HEK293 (cell line): ENCODE data around the gene CDH26.

Source experiments
- GLIS1 ChIP-seq: fragments of 450-650 bp; formaldehyde crosslinking; IDR thresholded peaks from 2 replicates; pipeline ENCODE4 v1.5.1; 2016; ENCODE audit warnings: missing biosample characterization, missing genetic modification characterization
- KLF16 ChIP-seq: fragments of 450-650 bp; formaldehyde crosslinking; IDR thresholded peaks from 2 replicates; pipeline ENCODE4 v1.5.1; 2017; ENCODE audit warnings: missing biosample characterization, missing genetic modification characterization
- OVOL3 ChIP-seq: fragments of 450-650 bp; formaldehyde crosslinking; IDR thresholded peaks from 2 replicates; pipeline ENCODE4 v1.5.1; 2016; ENCODE audit warnings: missing biosample characterization, missing genetic modification characterization
- RBAK ChIP-seq: fragments of 450-650 bp; formaldehyde crosslinking; IDR thresholded peaks from 2 replicates; pipeline ENCODE4 v1.5.1; 2016; ENCODE audit warnings: missing biosample characterization, missing genetic modification characterization
- SCRT2 ChIP-seq: fragments of 450-650 bp; formaldehyde crosslinking; IDR thresholded peaks from 2 replicates; pipeline ENCODE4 v1.5.1; 2016; ENCODE audit warnings: missing biosample characterization, missing genetic modification characterization
- ZBTB1 ChIP-seq: fragments of 450-650 bp; formaldehyde crosslinking; IDR thresholded peaks from 2 replicates; pipeline ENCODE4 v1.5.1; 2016; ENCODE audit warnings: missing biosample characterization, missing genetic modification characterization
- ZBTB21 ChIP-seq: fragments of 450-650 bp; formaldehyde crosslinking; IDR thresholded peaks from 2 replicates; pipeline ENCODE4 v1.5.1; 2017; ENCODE audit warnings: missing biosample characterization, missing genetic modification characterization
- ZFP37 ChIP-seq: fragments of 450-650 bp; formaldehyde crosslinking; IDR thresholded peaks from 2 replicates; pipeline ENCODE4 v1.5.1; 2016; ENCODE audit warnings: missing biosample characterization, missing genetic modification characterization
- ZNF223 ChIP-seq: fragments of 450-650 bp; formaldehyde crosslinking; IDR thresholded peaks from 2 replicates; pipeline ENCODE4 v1.5.1; 2016; ENCODE audit warnings: missing biosample characterization, missing genetic modification characterization
- ZNF24 ChIP-seq: fragments of 450-650 bp; formaldehyde crosslinking; IDR thresholded peaks from 2 replicates; pipeline ENCODE4 v1.5.1; 2016; ENCODE audit warnings: missing biosample characterization, missing genetic modification characterization
- ZNF391 ChIP-seq: fragments of 450-650 bp; formaldehyde crosslinking; IDR thresholded peaks from 2 replicates; pipeline ENCODE4 v1.5.1; 2016; ENCODE audit warnings: low read depth, missing biosample characterization, missing genetic modification characterization, borderline replicate concordance
- ZNF48 ChIP-seq: fragments of 450-650 bp; formaldehyde crosslinking; IDR thresholded peaks from 2 replicates; pipeline ENCODE4 v1.5.1; 2016; ENCODE audit warnings: missing biosample characterization, missing genetic modification characterization
- ZNF544 ChIP-seq: fragments of 450-650 bp; formaldehyde crosslinking; IDR thresholded peaks from 2 replicates; pipeline ENCODE4 v1.5.0; 2017; ENCODE audit warnings: missing biosample characterization, missing genetic modification characterization
- ZNF555 ChIP-seq: fragments of 450-650 bp; formaldehyde crosslinking; conservative IDR thresholded peaks from 2 replicates; pipeline ENCODE4 v1.5.1; 2017; ENCODE audit warnings: missing biosample characterization, mild to moderate bottlenecking, missing genetic modification characterization, inconsistent platforms
- ZNF645 ChIP-seq: fragments of 450-650 bp; formaldehyde crosslinking; IDR thresholded peaks from 2 replicates; pipeline ENCODE4; 2016; ENCODE audit warnings: missing biosample characterization, missing genetic modification characterization
- ZNF670 ChIP-seq: fragments of 450-650 bp; formaldehyde crosslinking; IDR thresholded peaks from 2 replicates; pipeline ENCODE4 v1.5.1; 2016; ENCODE audit warnings: missing biosample characterization, missing genetic modification characterization, low read depth
- ZNF792 ChIP-seq: fragments of 450-650 bp; formaldehyde crosslinking; IDR thresholded peaks from 2 replicates; pipeline ENCODE4 v1.5.1; 2016; ENCODE audit warnings: missing biosample characterization, missing genetic modification characterization
- ZNF830 ChIP-seq: fragments of 450-650 bp; IDR thresholded peaks from 2 replicates; pipeline ENCODE4 v1.5.0; 2018; ENCODE audit warnings: missing biosample characterization, missing genetic modification characterization, low read depth, mild to moderate bottlenecking, moderate library complexity
- ZNF843 ChIP-seq: fragments of 450-650 bp; formaldehyde crosslinking; IDR thresholded peaks from 2 replicates; pipeline ENCODE4 v1.5.1; 2016; ENCODE audit warnings: missing biosample characterization, missing genetic modification characterization
- ZSCAN30 ChIP-seq: fragments of 450-650 bp; IDR thresholded peaks from 2 replicates; pipeline ENCODE4 v1.5.1; 2018; ENCODE audit warnings: missing biosample characterization, mild to moderate bottlenecking, missing genetic modification characterization, moderate library complexity
- TF ChIP-seq, protein P1 (sequence below): fragments of 450-650 bp; formaldehyde crosslinking; conservative IDR thresholded peaks from 2 replicates; pipeline ENCODE4 v1.5.1; 2016; ENCODE audit warnings: low read depth, missing biosample characterization, missing genetic modification characterization
- TF ChIP-seq, protein P2 (sequence below): fragments of 450-650 bp; formaldehyde crosslinking; IDR thresholded peaks from 2 replicates; pipeline ENCODE4 v1.5.1; 2016; ENCODE audit warnings: missing biosample characterization, missing genetic modification characterization
- TF ChIP-seq, protein P3 (sequence below): fragments of 450-650 bp; formaldehyde crosslinking; IDR thresholded peaks from 2 replicates; pipeline ENCODE4 v1.5.1; 2016; ENCODE audit warnings: missing biosample characterization, missing genetic modification characterization
- TF ChIP-seq, protein P4 (sequence below): fragments of 450-650 bp; formaldehyde crosslinking; IDR thresholded peaks from 2 replicates; pipeline ENCODE4 v1.5.1; 2017; ENCODE audit warnings: missing biosample characterization, missing genetic modification characterization
- TF ChIP-seq, protein P5 (sequence below): fragments of 450-650 bp; formaldehyde crosslinking; IDR thresholded peaks from 2 replicates; pipeline ENCODE4 v1.5.1; 2017; ENCODE audit warnings: missing biosample characterization, missing genetic modification characterization

The CDH26 gene

DNA sequence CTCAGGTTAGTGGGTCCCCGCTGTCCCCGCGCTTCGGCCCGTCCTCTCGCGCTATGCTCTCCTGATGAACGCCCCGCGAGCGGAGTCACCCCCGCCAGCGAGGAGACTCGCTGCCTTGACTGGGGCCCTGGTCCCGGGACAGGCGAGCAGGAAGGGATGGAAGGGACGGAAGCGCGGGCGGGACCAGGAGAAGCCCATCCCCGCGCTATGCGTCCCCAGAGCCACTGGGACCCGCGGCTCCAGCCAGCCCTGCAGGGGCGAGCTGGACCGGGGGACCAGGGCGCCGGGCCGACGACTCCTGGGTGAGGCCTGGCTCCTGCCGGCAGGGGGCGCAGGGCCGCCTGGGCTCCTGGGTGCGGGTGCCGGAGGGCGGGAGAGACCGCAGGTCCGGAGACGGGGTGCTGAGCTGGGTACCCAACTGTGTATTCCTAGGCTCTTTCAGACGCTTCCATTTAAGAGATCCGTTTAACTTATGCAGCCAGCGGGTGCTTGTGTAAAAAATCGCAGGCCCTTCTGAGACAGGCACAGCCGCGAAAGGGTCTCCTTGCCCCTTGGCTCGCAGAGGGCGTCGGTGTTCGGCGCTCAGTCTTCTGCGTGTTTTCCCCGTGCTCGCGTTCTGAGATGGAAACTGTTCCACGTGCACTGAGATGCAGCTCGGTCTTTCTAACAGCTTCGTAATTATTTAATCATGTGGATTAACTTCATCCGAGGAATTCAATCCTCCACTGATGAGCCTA, 24.2 kb upstream of the CDH26 start (continued):
- TF ChIP-seq ZNF830 (tag by site-specific recombination) (no peak), SCRT2 (tag by site-specific recombination) (no peak), ZNF670 (tag by site-specific recombination) (no peak), KLF16 (peak; percentile 63; the same call in 1 of the 2 replicates), ZNF391 (no peak), RBAK (tag by site-specific recombination) (no peak), ZBTB1 (tag by site-specific recombination) (peak; percentile 54; the same call in 1 of the 2 replicates), OVOL3 (tag by site-specific recombination) (no peak), ZNF645 (tag by site-specific recombination) (no peak), ZNF48 (tag by site-specific recombination) (no peak), ZNF223 (tag by site-specific recombination) (no peak), ZBTB21 (no peak), ZNF24 (tag by site-specific recombination) (0 out of 2 replicates have a peak, but pooled peaks have one; percentile 33), ZNF544 (no peak), ZNF792 (tag by site-specific recombination) (no peak), GLIS1 (no peak), ZNF555 (tag by site-specific recombination) (no peak), ZNF843 (tag by site-specific recombination) (no peak), ZFP37 (peak; percentile 64; the same call in 1 of the 2 replicates), ZSCAN30 (peak; percentile 67; the same call in 1 of the 2 replicates)
- TF ChIP-seq, protein P1, sequence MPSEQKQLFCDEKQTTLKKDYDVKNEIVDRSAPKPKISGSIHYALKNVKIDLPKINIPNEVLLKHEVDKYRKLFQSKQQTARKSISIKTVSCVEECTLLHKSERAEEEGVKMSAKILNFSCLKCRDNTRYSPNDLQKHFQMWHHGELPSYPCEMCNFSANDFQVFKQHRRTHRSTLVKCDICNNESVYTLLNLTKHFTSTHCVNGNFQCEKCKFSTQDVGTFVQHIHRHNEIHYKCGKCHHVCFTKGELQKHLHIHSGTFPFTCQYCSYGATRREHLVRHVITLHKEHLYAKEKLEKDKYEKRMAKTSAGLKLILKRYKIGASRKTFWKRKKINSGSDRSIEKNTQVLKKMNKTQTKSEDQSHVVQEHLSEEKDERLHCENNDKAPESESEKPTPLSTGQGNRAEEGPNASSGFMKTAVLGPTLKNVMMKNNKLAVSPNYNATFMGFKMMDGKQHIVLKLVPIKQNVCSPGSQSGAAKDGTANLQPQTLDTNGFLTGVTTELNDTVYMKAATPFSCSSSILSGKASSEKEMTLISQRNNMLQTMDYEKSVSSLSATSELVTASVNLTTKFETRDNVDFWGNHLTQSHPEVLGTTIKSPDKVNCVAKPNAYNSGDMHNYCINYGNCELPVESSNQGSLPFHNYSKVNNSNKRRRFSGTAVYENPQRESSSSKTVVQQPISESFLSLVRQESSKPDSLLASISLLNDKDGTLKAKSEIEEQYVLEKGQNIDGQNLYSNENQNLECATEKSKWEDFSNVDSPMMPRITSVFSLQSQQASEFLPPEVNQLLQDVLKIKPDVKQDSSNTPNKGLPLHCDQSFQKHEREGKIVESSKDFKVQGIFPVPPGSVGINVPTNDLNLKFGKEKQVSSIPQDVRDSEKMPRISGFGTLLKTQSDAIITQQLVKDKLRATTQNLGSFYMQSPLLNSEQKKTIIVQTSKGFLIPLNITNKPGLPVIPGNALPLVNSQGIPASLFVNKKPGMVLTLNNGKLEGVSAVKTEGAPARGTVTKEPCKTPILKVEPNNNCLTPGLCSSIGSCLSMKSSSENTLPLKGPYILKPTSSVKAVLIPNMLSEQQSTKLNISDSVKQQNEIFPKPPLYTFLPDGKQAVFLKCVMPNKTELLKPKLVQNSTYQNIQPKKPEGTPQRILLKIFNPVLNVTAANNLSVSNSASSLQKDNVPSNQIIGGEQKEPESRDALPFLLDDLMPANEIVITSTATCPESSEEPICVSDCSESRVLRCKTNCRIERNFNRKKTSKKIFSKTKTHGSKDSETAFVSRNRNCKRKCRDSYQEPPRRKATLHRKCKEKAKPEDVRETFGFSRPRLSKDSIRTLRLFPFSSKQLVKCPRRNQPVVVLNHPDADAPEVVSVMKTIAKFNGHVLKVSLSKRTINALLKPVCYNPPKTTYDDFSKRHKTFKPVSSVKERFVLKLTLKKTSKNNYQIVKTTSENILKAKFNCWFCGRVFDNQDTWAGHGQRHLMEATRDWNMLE (tag by site-specific recombination) = no peak
- TF ChIP-seq, protein P2, sequence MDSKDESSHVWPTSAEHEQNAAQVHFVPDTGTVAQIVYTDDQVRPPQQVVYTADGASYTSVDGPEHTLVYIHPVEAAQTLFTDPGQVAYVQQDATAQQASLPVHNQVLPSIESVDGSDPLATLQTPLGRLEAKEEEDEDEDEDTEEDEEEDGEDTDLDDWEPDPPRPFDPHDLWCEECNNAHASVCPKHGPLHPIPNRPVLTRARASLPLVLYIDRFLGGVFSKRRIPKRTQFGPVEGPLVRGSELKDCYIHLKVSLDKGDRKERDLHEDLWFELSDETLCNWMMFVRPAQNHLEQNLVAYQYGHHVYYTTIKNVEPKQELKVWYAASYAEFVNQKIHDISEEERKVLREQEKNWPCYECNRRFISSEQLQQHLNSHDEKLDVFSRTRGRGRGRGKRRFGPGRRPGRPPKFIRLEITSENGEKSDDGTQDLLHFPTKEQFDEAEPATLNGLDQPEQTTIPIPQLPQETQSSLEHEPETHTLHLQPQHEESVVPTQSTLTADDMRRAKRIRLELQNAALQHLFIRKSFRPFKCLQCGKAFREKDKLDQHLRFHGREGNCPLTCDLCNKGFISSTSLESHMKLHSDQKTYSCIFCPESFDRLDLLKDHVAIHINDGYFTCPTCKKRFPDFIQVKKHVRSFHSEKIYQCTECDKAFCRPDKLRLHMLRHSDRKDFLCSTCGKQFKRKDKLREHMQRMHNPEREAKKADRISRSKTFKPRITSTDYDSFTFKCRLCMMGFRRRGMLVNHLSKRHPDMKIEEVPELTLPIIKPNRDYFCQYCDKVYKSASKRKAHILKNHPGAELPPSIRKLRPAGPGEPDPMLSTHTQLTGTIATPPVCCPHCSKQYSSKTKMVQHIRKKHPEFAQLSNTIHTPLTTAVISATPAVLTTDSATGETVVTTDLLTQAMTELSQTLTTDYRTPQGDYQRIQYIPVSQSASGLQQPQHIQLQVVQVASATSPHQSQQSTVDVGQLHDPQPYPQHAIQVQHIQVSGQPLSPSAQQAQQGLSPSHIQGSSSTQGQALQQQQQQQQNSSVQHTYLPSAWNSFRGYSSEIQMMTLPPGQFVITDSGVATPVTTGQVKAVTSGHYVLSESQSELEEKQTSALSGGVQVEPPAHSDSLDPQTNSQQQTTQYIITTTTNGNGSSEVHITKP (tag by site-specific recombination) = peak; percentile 44; the same call in 1 of the 2 replicates
- TF ChIP-seq, protein P3, sequence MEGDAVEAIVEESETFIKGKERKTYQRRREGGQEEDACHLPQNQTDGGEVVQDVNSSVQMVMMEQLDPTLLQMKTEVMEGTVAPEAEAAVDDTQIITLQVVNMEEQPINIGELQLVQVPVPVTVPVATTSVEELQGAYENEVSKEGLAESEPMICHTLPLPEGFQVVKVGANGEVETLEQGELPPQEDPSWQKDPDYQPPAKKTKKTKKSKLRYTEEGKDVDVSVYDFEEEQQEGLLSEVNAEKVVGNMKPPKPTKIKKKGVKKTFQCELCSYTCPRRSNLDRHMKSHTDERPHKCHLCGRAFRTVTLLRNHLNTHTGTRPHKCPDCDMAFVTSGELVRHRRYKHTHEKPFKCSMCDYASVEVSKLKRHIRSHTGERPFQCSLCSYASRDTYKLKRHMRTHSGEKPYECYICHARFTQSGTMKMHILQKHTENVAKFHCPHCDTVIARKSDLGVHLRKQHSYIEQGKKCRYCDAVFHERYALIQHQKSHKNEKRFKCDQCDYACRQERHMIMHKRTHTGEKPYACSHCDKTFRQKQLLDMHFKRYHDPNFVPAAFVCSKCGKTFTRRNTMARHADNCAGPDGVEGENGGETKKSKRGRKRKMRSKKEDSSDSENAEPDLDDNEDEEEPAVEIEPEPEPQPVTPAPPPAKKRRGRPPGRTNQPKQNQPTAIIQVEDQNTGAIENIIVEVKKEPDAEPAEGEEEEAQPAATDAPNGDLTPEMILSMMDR (tag by site-specific recombination) = peak; percentile 90
- TF ChIP-seq, protein P4, sequence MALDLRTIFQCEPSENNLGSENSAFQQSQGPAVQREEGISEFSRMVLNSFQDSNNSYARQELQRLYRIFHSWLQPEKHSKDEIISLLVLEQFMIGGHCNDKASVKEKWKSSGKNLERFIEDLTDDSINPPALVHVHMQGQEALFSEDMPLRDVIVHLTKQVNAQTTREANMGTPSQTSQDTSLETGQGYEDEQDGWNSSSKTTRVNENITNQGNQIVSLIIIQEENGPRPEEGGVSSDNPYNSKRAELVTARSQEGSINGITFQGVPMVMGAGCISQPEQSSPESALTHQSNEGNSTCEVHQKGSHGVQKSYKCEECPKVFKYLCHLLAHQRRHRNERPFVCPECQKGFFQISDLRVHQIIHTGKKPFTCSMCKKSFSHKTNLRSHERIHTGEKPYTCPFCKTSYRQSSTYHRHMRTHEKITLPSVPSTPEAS = no peak
- TF ChIP-seq, protein P5, sequence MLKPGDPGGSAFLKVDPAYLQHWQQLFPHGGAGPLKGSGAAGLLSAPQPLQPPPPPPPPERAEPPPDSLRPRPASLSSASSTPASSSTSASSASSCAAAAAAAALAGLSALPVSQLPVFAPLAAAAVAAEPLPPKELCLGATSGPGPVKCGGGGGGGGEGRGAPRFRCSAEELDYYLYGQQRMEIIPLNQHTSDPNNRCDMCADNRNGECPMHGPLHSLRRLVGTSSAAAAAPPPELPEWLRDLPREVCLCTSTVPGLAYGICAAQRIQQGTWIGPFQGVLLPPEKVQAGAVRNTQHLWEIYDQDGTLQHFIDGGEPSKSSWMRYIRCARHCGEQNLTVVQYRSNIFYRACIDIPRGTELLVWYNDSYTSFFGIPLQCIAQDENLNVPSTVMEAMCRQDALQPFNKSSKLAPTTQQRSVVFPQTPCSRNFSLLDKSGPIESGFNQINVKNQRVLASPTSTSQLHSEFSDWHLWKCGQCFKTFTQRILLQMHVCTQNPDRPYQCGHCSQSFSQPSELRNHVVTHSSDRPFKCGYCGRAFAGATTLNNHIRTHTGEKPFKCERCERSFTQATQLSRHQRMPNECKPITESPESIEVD = no peak
